T-helper 9 cell (primary cell): ENCODE results near the gene TNS1.

Experiments
- DNase-seq: peaks from one replicate; pipeline ENCODE4 v3.0.0-alpha.2; 2020

TNS1 gene

DNA sequence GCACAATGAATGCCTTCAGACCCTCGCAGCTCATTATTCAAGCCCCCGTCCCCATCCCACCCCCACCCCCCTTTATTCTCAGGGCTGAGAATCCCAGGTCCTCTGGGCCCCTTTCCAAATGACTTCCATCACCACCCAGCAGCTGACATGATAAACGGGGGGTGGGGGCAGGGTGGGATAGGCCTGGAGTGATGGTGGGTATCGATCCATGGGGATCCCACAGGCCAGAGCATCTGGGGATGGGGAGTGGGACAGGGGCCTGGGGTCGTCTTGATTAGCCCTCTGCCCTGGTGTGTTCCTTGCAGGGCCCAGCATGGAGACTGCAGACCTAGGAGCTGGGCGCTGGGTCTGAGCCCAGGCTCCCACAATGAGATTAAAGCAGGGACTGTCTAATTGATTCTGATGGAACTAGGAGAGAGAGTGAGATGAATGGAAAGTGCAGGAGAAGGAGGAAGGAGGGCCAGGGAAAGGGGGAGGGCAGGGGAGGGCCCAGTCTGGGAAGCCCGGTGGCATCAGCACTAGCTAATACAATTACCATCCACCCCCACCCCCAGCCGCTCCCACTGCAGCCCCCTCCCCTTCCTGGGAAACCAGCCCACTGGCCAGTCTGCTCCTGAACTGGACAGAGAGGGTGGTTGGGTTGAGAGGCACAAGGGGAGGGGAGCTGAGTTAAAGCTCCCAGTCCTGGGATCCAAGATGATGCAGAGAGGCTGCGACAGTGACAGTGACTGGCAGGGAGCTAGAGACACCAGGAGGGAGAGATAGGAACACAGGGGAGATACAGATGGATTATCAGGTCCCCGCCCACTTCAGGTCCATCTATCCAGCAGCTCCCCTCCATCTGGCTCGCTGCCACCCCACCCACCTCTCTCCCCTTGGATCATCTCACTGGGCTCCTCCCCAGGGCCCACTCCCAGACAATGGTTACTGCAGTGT is 13.1 kb upstream of the TNS1 start:
- DNase-seq, result no peak

DNA sequence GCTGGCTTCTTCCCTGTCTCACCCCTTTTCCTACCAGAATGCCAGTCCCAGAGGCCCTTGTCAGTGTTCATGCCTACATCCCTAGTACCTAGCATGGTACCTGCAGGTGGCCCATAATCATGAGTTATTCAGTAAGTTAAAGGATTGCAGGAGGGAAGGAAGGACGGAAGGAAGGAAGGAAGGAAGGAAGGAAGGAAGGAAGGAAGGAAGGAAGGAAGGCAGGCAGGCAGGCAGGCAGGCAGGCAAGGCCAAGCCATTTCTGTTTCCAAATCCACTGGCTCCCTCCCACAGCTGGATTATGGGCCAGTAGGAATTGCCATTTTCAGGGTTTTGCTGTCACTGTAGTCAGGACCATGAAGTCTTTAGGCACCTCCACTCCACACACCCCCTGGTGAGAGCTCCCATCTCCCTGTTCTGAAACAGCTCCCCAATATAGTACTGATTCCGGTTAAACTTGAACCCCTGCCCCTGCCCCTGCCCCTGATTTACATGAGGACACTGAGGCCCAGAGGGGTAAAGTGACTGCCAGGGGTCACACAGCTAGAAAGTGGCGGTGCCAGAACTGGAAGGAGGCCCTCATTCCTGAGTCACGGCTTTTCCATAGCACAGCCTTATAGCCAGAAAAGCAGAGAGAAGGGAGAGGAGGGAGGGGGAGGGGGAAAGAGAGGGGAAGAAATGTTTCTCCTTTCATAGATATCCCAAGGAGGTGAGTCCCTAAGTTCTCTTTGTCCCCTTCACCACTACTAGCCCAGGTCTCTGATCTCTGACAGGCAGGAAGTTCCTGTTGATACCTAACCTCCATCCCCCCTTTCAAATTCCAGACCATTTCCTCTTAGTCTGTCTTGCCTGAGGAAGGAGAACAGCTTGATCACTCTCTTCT is 12.2 kb upstream of the TNS1 start:
- no peak for DNase-seq

DNA sequence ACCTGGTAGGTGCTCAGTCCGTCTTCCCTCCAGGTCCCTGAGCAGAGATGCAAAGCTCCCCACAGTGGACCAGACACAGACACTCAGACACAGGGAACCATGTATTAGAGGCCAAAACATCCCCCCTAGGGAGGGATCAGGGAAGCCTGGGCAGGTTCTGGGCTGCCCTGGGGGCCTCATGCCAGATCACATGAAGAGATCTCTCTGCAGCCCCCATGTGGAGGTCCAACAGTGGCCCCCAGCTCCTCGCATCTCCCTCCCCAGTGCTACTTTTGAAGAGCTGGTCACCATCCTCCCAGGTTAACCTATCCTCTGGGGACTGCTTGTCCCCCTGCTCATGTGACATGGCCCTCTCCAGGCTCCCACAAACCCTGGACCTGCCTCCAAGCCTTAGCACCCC is 10.5 kb upstream of the TNS1 start:
- no peak for DNase-seq

DNA sequence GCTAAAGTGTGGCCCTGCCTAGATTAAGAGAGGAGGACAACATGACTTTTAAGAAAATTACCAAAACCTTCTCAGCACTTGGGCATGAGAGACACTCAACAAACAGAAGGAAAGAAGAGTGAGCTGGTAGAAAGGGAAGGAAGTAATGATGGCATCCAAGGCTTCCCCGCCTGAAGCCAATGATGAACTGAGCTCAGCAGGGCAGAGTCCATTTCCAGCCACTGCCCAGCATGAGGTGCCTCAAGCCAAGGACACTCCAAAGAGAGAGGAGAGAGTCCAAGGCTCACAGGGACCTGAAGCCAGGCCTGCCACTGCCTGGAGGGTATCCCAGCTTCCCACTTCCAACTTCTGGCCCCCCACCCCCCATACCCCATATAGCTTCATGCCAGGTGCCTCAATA is 9.5 kb upstream of the TNS1 start:
- no peak for DNase-seq

DNA sequence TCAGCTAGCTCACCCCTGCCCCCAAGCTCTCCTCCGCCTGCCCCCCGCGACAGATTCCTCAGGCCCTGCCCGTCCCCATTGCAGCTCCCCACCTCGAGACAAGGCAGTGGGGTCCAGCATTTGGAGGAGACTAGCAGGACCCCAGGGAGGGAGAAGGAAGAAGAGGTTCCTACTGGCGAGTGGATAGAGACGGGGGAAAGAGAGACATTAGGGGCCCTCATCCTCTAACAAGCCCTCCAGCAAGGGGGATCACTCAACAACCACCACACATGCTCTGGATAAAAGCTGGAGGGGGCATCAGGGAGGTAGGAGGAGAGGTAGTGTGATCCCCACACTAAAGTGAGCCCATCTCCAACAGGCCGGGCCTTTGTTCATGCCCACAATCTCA is 8.9 kb upstream of the TNS1 start:
- DNase-seq, result no peak

DNA sequence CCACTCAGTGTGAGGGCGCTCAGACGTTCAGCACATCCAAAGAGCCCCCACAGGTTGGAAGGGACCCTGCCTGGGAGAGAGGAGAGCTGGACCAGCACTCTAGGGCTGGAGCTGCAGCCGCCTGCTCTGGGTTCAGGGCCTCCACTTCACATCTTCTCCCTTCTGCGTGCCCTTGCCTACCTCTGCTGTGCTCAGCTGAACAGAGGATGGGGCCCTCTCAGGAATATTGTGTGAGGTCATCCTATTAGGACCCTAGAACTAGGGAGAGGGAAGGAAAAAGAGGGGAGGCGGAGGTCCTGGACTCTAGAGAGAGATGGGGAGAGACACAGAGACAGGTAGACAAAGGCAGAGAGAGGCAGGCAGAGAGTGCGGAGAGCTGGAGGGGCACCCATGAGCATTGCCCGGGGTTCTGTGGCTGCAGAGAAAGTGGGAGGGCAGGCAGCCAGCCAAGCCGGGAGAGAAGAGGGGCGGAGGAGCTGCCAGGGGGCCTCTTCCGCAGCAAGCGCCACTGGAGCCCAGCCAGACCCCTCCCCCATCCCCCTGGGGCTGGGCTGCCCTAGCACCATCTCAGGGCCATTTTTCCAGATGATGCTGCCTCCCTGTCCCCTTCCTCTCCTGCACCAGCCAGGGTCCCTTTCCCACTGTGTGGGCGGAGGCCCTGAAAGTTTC is 8.3 kb upstream of the TNS1 start:
- DNase-seq, result no peak

DNA sequence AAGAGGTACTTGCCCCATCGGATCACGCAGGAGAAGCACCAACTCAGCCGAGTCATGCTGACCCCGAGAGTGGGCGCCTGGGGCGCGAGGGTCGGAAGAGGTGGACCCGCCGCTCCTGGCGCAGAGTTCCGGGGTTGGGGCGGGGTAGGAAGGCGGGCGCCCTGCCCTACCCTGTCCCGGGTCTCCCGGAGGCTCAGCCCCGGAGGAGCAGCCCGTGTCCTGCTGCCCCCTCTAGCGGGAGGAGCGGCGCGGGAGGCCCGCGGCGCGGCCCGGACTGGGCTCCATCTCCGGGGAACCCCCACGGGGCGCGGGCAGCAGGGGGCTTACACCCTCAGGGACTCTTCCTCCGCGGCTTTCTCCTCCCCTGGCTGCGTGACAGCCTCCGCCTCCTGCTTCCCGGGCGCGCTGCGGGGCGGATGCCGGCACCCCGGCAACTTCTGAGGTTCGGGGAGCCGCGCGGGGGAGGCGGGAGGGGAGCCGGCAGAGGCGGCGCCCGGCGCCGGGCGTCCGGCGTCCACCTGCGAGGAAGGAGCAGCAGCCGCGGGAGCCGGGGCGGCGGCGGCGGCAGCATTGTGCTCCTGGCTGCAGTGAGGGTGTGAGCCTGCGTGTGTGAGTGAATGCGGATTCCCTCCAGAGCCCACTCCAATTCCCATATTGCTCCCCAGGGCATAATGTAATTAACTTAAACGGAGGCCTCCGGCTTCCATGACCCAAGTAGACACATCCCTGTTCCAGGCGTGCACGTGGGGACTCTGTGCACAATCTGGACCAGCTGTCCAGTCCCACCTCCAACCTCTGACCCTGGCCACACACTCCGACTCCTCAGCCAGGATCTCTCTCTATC is 7.6 kb upstream of the TNS1 start:
- peak; percentile 4 for DNase-seq

DNA sequence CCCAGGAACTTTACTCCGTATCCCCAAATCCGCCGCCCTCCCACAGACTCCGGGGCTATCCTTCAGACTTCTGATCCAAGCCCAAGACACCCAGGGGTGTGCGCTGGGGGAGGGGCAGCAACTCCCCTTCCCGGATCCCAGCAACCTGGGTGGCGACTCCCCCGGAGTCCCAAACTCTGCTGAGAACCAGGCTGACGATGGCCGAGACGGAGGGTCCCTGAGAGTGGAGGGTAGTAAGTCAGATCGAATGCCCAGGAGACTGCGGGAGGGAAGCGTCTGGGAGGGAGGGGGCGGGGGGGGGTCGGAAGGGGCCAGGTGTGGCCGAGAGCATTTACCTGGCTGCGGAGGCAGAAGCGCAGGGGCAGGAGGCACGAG is 7.0 kb upstream of the TNS1 start:
- no peak for DNase-seq

DNA sequence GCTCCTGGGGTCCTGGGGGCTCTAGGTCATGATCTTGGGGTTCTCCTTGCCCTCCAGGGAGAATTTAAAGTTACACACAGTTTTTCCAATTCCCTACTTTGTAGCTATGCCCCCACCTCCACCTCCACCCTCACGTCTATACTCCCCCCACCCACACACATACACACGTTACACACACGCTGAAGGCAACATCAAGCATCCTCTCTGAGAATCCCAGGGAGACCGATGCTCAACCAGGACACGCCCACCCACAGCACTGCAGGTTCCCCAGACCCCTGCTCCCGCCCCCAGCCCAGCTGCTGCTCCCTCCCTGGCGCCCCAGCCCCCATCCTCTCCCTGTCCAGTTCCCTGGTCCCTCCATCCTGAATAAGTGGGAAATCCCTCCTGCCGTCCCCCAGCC is 6.4 kb upstream of the TNS1 start:
- no peak for DNase-seq

DNA sequence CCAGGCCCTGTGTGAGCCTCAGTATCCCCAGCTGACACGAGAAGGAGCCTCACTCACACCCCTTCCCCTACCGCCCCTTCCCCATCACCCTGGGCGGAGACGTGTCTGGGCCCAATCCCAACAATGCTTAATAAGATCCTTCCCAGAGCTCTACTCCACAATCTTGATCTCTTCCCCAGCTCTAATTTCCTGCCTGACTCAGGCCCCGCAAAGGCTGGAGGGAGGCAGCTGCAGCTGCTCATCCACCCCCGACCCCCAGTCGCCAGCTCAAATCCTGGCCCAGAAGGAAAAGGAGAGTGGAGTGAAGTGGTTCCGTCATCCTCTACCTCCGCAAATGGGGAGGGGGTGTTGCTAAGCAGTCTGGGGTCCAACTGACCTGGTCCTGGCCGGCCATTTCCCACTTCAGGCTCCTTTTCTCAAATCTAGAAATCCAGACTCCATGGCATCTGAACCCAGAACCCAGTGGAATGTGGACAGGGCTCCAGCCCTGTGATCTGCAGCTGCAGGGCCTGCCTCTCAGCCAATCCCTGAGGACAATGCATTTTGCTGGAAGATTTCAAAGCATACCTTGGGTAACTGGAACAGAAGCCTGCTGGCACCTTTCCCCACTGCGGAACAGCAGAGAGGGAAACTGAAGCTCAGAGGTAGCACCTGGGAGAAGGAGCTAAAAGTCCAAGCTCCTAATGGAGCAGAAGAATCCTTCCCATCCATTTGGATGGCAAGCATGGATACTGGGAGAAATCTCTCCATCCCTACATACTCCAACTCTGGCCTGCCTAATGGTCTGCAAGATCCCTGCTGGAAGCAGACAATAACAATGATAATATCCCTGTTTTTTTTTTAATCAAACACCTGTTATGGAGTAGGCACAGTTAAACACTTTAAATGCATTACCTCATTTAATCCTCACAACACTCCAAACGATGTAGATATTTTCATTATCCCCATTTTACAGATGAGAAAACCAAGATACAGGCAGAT is 5.6 kb upstream of the TNS1 start:
- DNase-seq, result no peak

DNA sequence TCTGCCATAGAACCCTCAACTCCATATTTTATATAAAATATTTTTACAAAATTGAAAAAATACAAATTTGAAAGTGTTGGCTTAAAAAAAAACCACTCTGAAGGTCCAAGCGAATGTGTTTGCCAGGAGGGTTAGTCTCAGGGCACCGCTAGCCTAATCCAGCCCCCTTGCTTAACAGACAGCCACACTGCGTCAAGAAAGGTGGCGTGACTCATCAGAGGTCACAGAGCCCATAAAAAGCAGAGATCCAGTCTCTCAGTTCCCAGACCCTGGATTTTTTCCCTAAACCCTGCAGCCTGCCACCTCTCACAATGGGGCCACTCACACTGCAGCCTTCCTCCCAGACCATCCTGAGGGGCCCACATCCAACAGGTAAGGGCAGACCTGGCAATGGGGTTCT is 3.9 kb upstream of the TNS1 start:
- no peak for DNase-seq

DNA sequence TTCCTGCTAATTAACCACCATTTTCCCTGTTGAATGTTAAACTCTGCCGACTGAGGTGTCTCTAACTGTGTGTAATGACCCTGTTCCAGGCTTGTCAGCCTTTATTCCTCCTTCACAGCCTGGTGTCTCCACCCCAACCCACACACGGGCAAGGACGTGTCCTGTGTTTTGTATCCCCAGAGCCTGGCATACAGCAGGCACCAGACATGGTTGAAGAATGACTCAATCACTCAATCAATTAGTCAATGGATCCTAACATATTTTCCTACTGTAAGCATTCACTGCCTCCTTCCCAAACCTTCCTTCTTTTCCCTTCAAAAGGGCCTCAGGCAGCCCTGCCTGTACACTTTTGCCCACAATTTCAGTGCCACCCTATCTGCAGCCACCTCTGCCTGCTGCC is 2.7 kb upstream of the TNS1 start:
- no peak for DNase-seq

DNA sequence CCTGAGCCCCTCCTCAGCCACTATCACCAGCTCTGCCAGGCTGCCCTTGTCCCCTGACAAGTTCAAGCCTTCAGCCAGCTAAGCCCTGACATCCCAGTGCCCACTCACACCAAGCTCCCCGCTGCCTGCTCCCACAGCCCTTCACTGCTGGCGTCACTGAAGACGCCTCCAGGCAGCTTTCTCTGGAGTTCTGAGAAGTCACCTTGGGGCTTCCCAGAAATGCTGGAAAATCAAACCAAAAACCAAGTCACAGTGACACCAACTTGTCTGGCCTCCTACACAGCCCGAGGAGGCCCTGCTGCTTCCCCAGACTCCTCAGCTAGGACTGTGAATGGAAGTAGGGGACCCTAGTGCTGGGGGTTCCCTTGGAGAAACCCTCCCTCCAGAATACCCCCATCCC is 2.2 kb upstream of the TNS1 start:
- DNase-seq, result no peak

DNA sequence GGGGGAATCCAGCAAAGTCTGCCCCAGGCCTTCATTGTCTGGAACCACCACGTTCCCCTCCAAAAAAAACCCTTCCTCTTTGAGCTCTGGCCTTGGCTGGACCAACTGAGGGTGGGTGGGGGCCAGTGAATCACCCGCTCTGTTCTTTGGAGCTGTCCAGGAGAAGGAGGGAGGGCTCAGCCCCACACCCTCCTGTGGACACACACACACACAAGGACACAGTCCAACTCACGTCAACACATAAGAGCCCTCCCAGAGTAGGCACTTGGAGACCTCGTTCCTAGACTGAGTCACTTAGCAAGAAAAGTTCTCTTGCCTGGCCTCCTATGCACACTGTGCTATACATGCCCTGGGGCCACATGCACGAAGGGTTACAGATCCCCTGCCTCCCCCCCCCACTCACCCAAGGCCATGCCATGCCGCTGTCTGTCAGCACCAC is 1.2 kb upstream of the TNS1 start:
- no peak for DNase-seq

DNA sequence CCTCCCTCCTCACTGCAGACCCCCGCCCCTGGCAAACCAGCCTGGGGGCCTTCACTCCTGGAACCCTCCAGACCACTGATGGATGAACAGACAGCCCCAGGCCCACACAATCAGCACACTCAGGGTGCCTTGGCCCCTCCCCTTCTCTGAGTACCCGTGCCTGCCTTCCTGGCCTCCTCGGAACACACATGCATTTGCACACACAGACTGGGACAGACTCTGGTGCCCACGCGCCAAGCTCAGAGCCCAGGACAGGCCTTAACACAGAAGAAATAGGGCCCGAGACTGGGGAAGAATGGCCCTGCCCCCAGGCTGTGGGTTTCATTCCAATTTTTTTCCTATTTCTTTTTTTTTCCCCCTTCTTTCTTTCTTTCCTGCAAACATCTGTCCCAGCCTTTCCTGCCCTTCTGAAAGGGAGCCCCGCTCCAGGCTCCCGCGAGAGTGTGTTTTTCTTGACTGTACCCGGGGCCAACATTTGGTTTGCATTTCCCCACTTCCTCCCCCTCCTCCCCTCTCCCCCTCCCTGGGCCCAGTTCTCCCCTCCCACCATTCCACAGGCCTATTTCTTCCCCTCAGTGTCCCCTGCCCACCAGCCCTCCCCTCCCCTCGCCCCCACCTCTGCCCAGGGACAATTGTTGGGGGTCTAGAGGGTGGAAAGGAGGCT is 618 bp upstream of the TNS1 start:
- DNase-seq, result no peak

DNA sequence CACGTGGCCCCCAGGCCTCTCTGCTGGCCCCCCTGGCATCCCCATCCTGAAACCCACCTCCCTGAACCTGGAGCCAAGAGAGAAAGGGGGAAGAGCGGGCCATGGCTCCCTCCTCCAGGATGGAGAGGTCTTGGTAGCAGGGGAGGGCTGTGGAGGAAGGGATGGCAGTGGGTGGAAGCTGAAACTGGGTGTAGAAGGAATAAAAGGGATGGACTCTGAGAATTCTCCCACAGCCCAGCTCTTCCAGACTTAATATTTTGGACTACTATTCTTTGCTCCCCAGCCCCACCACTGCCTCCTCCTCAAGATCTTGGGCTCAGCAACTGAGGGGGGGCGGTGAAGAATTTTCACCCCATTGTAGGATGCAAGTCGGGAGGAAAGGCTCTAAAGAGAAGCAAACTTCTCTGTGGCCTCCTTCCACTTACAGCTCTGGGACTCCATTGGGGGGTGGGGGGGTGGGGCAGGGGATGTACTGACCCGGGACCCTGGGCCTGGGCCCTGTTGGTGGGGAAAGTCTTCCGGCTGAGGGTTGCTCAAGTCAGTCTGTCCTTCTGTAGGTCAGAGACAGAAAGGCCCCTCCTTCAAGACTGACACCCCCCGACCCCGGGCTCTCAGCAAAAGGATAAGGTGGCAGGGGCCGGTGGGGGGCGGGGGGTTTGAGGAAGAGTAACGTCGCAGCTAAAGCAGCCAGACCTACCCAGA is 501 bp downstream of the TNS1 start:
- no peak for DNase-seq

DNA sequence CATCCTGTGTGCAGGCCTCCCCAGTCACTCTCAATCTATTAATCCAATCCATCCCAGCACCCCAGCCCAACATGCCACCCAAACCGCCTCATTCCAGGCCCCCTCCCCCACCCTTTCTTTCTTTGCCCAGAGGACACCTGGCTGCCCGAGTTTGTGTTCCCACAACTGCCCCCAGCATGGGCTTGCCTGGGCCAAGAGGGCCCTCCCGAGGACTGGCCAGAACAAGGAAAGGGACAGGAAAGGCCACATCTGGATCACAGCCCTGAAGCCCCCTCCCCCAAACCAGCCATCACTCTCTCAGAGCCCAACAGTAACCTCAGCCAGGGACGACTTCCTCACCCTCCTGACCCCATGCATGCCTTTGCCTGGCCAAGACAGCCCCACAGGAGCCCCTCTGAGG is 1.2 kb downstream of the TNS1 start:
- no peak for DNase-seq

DNA sequence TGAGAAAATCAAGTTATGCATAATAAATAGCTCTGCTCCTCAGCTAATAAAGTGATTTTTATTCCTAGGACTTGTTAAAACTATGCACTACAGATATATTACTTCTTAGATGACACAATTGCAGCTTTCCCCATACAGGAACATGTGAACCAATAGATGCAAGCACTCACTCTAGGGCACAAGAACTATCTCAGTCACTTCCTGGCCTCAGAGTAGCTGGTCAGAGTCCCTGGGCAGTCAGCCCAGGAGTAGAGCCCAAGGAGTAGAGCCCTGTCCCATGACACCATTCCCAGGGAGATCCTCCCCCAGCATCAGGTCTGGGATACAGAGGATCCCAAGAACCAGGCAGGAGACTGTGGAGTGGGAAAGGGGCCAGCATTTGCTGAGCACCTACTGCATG is 2.7 kb downstream of the TNS1 start:
- no peak for DNase-seq

DNA sequence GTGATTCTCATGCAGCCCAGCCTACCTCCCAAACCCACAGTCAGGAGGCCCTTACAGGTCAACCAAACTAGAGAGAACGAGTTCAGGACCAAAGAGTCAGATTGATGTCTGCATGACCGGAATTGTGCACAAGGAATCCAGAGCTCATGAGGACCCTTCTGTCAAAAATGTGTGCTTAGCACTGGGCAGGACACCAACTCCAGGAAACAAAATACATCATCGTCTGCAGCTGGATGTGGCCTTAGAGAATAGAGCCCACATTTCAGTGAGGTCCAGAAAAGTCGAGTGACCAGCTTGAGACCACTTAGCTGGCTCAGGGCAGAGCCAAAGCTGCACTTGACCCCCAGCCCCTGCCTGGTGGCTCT is 3.2 kb downstream of the TNS1 start:
- no peak for DNase-seq
